AG08395 (cell line): ENCODE results near the gene MAP4K2.

Experiments
- DNase-seq: peaks from one replicate; pipeline ENCODE4 v3.0.0; 2012; ENCODE audit warnings: mixed read lengths, low spot score

MAP4K2 gene

DNA sequence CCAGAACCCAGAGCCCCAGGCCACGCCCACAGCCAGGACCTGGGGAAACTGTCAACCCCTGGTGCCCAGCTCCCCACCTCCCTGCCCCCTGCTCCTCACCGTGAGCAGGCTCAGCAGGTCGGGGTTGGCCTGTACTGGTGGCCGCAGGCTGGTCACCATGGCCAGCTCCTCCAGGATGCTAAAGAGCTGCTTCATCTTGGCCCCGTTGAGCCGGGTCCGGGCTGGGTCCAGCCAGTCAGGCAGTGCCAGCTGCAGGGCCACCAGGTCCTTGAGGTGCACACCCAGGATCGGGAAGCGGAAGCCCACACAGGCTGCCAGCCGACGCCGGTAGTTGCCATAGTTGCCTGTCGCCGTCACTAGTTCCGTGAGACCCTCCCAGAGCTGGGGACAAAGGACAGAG, 66.4 kb downstream of the MAP4K2 start:
- no peak for DNase-seq

DNA sequence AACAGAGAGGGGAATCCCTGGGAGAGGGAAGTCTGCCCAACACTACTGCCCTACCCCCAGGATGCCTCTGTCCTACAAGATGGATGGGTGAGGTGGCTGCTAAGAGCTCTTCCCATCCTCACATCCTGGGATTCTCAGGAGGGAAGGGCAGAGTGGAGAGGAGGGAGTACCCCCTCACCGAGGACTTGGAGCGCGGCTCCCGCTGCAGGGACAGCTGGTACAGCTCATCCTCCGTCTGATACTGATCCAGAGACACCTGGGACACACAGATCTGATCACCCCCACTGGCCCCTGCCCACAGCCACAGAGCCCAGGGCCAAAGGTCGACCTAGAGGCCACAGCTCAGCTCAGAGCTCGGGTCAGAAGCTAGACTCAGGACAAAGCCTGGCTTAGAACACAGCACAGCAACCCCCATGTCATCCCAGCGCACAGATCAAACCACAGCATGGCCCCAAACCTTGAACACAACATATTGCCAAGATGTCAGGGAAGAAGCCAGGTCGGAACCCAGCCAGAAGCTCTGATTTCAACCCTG, 67.2 kb downstream of the MAP4K2 start:
- no peak for DNase-seq
